Osteoblast (primary cell): ENCODE data around the gene DAAM2. TPM values are rescaled to one million over a fixed set of nuclear protein-coding genes. Genes with fewer than 3 reads are reported as not detected.

Experiments used
- DNase-seq: peaks from one replicate; pipeline ENCODE4 v3.0.0; 2011; ENCODE audit warnings: low spot score, mixed read lengths; ENCODE audit not compliant: insufficient read length; ENCODE audit errors: missing footprints
- H2AFZ ChIP-seq: 2 replicates; pipeline ENCODE4 v1.6.0; 2011; ENCODE audit warnings: mild to moderate bottlenecking, low read length
- H3K27ac ChIP-seq: 2 replicates; pipeline ENCODE4 v1.5.1; 2011; ENCODE audit warnings: mild to moderate bottlenecking, low read depth, low read length, moderate library complexity
- H3K27me3 ChIP-seq: 2 replicates; pipeline ENCODE4 v1.6.0; 2012; ENCODE audit warnings: mild to moderate bottlenecking, control low read depth, inconsistent platforms, low read length, moderate library complexity; ENCODE audit not compliant: insufficient read depth
- H3K36me3 ChIP-seq: 2 replicates; pipeline ENCODE4 v1.5.1; 2011; ENCODE audit warnings: mild to moderate bottlenecking, low read length, control low read depth, moderate library complexity; ENCODE audit not compliant: insufficient read depth
- H3K4me1 ChIP-seq: 2 replicates; pipeline ENCODE4 v1.5.1; 2011; ENCODE audit warnings: mild to moderate bottlenecking, low read length, control low read depth, moderate library complexity; ENCODE audit not compliant: insufficient read depth
- H3K4me2 ChIP-seq: 2 replicates; pipeline ENCODE4 v1.6.0; 2011; ENCODE audit warnings: mild to moderate bottlenecking, low read length; ENCODE audit not compliant: insufficient read depth
- H3K4me3 ChIP-seq: fragments of 200-600 bp; sonication (generic); 3 replicates; pipeline ENCODE4 v1.5.1; 2012; ENCODE audit warnings: mild to moderate bottlenecking, low read length, inconsistent platforms; ENCODE audit not compliant: insufficient read depth
- H3K79me2 ChIP-seq: 2 replicates; pipeline ENCODE4 v1.6.0; 2012; ENCODE audit warnings: mild to moderate bottlenecking, low read length, control low read depth, inconsistent platforms; ENCODE audit not compliant: insufficient read depth
- H3K9me3 ChIP-seq: 2 replicates; pipeline ENCODE4 v1.5.1; 2011; ENCODE audit warnings: low read depth, low read length, control low read depth
- H4K20me1 ChIP-seq: 2 replicates; pipeline ENCODE4 v1.6.0; 2012; ENCODE audit warnings: mild to moderate bottlenecking, low read length, control low read depth; ENCODE audit not compliant: insufficient read depth
- total RNA-seq: library from RNA; depleted of rRNA; stranded (reverse); fragments of >200 nt; gene quantifications from 2 replicates; pipeline ENCODE4 v1.2.3, GENCODE V29; 2012
- TF ChIP-seq, protein P1 (sequence below): IDR thresholded peaks from 2 replicates; pipeline ENCODE4 v1.5.1; 2011; ENCODE audit warnings: mild to moderate bottlenecking, low read depth, low read length, moderate library complexity; ENCODE audit errors: extremely low read depth

The DAAM2 gene
- total RNA-seq, 1 donor, result 29.0 TPM

DNA sequence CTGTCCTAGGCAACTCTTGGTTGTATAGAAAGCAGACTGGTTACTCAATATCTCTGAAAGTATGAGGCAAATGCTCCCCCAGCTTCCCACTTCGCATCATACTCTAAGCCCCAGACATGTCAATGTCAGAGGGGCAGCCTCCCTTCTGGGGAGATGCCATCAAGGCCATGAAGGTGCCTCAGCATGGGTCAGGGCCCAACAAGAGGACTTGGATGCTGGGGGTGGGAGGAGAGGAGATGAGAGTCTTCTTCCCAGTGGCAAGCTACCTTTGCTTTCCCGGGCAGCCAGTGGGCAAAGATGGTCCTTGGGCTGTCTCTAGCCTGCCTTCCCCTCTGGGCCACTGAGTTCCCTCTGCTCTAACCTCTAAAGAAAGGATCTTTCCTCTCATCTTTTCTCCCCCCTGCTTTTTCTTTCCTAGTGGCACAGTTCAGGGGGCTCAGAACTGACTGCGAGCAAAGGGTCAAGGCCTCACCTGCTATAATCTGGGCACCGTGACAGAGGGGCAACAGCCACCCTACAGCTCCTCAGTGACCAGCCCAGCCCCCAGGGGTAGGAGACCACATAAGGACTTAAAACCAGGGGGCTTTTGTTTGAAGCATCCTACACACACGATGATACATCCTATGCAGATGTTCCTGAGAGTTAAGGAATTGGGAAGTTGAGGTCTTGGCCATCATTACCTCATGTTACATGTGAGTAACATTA lies 115.8 kb downstream of the DAAM2 start:
- H3K4me1 ChIP-seq, result no peaks in the 10 kb centered on the region
- H3K79me2 ChIP-seq, result no peaks in the 10 kb centered on the region
- H3K27ac ChIP-seq, result no peak overlapping the region
- no peaks in the 10 kb centered on the region for H3K9me3 ChIP-seq
- H3K4me2 ChIP-seq, result no peak overlapping the region
- TF ChIP-seq, protein P1, sequence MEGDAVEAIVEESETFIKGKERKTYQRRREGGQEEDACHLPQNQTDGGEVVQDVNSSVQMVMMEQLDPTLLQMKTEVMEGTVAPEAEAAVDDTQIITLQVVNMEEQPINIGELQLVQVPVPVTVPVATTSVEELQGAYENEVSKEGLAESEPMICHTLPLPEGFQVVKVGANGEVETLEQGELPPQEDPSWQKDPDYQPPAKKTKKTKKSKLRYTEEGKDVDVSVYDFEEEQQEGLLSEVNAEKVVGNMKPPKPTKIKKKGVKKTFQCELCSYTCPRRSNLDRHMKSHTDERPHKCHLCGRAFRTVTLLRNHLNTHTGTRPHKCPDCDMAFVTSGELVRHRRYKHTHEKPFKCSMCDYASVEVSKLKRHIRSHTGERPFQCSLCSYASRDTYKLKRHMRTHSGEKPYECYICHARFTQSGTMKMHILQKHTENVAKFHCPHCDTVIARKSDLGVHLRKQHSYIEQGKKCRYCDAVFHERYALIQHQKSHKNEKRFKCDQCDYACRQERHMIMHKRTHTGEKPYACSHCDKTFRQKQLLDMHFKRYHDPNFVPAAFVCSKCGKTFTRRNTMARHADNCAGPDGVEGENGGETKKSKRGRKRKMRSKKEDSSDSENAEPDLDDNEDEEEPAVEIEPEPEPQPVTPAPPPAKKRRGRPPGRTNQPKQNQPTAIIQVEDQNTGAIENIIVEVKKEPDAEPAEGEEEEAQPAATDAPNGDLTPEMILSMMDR, result no peak
- H3K4me3 ChIP-seq, result no peak overlapping the region
- H2AFZ ChIP-seq, result no peak overlapping the region
- no peaks in the 10 kb centered on the region for H3K27me3 ChIP-seq
- peaks cover 18% of the 10 kb centered on the region for H3K36me3 ChIP-seq
- H4K20me1 ChIP-seq, result no peaks in the 10 kb centered on the region
- no peak for DNase-seq

DNA sequence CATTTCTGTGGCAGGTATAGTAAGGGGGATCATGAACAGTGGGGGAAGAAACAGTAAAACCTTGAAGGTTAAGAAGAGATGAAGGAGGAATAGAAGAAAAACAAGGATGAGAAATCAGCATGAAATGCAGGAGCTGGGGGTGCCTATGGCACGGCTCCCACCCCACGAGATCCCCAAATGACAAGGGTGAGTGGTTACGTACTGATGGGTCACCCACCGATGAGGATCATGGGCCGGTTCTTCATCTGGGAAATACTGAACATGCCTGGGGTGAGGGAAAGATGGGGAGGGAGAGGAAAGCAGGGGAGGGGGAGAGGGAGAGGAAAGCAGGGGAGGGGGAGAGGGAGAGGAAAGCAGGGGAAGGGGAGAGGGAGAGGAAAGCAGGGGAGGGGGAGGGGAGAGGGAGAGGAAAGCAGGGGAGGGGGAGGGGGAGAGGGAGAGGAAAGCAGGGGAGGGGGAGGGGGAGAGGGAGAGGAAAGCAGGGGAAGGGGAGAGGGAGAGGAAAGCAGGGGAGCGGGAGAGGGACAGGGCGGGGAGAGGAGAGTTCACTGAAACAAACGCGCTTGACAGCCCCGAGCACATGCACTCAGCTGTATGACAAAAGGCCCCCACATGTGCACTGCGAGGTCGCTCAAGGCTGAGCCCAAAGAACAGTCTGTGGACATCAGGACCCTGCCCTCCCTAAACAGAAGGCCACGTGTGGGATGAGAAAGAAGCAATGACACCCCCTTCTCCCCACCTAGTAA lies 116.8 kb downstream of the DAAM2 start:
- Histone ChIP-seq H3K4me2 (no peak overlapping the region), H3K27ac (no peak overlapping the region), H3K4me3 (no peak overlapping the region), H3K27me3 (no peaks in the 10 kb centered on the region), H3K36me3 (peaks cover 12% of the 10 kb centered on the region), H3K9me3 (no peaks in the 10 kb centered on the region), H4K20me1 (no peaks in the 10 kb centered on the region), H3K79me2 (no peaks in the 10 kb centered on the region), H2AFZ (no peak overlapping the region), H3K4me1 (no peaks in the 10 kb centered on the region)
- TF ChIP-seq, protein P1, result no peak
- no peak for DNase-seq

DNA sequence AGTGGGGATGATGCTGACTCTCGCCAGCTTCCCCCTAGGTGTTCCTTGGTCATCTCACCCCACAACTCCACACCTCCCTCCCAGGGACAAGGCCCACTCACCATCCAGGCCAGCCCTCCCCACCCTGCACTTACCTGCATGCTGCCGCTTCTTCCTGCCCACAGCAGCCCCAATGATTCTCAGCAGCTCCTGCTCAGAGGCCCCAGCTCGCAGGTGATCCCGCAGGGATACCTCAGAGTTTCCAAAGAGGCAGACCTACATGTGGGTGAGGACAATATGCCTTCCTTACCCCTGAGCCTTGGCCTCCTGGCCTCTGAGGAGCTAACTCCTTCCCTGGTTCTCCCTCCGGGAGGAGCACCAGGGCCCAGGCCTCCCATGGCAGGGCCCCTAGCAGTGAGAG lies 117.5 kb downstream of the DAAM2 start:
- no peak for DNase-seq
- H3K4me1 ChIP-seq, result no peaks in the 10 kb centered on the region

DNA sequence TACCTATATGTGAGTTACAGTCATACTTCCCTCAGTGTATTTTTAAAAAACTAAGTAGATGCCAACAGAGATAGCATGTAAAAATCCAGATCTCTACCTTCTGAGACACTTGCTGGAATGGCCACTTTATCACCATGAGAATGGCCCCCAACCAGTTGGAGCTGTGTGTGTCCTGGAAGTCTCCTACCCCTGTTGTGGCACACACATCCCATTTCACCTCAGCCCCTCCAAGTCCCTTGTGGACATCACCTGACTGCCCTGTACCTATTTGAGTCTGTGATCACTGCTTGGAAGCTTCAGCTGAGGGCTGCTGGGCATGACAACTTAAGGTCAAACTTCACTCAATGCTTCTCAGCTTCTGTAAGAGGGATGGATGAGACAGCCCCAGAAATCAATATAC lies 118.0 kb downstream of the DAAM2 start:
- H3K9me3 ChIP-seq, result no peaks in the 10 kb centered on the region
- no peaks in the 10 kb centered on the region for H3K79me2 ChIP-seq
- H3K36me3 ChIP-seq, result peaks cover 14% of the 10 kb centered on the region
- H2AFZ ChIP-seq, result no peak overlapping the region
- TF ChIP-seq, protein P1, result no peak
- no peak for DNase-seq
- no peaks in the 10 kb centered on the region for H3K27me3 ChIP-seq
- no peaks in the 10 kb centered on the region for H4K20me1 ChIP-seq
- H3K4me3 ChIP-seq, result no peak overlapping the region
- H3K4me2 ChIP-seq, result no peak overlapping the region
- no peak overlapping the region for H3K27ac ChIP-seq
- H3K4me1 ChIP-seq, result no peaks in the 10 kb centered on the region

More for the DNA sequence above, 117.5 kb downstream of the DAAM2 start:
- no peaks in the 10 kb centered on the region for H4K20me1 ChIP-seq
- peaks cover 17% of the 10 kb centered on the region for H3K36me3 ChIP-seq
- no peak overlapping the region for H3K27ac ChIP-seq
- no peaks in the 10 kb centered on the region for H3K79me2 ChIP-seq
- H3K4me2 ChIP-seq, result no peak overlapping the region
- no peak overlapping the region for H3K4me3 ChIP-seq
- TF ChIP-seq, protein P1, result no peak
- H2AFZ ChIP-seq, result no peak overlapping the region
- no peaks in the 10 kb centered on the region for H3K27me3 ChIP-seq
- H3K9me3 ChIP-seq, result no peaks in the 10 kb centered on the region
